ENCODE data around the gene STC2.

STC2 gene

GRCh38 chr5:173282916-173283315, 45.3 kb downstream of the STC2 start:
- no peaks in the 10 kb centered on the region for H3K9me3 ChIP-seq (ENCODE audit: control insufficient read depth, insufficient read depth, low read length)

DNA sequence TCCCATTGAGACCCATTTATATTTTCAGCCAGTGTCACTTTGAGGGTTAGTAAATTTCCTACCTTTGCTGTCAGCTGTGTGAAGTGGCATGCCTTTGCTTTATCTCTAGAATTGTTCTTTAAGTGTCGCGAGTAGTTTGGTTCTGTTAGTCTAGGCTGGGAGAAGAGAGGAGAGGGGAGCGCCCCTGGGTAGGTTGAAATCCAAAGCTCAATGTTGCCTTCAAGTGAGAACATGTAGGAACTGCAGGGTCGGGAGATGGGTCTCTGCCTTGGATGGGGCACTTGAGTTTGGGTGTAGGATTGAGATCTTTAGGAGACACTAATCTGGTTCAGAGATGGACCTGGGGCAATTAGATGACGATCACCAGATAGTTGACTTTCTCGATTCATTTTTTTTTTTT, 46.3 kb downstream of the STC2 start:
- Histone ChIP-seq H3K36me3 (ENCODE audit: control insufficient read depth, low read length) (no peaks in the 10 kb centered on the region), H3K79me2 (ENCODE audit: control insufficient read depth, low read length) (no peaks in the 10 kb centered on the region), H3K9me3 (ENCODE audit: control insufficient read depth, insufficient read depth, low read length) (no peaks in the 10 kb centered on the region), H3K27ac (ENCODE audit: low read depth, low read length) (no peak overlapping the region), H3K9me2 (replicated peaks; ENCODE audit: control insufficient read depth, low read length) (no peaks in the 10 kb centered on the region), H3F3A (ENCODE audit: control insufficient read depth, insufficient read depth) (no peaks in the 10 kb centered on the region), H4K20me1 (ENCODE audit: control insufficient read depth, insufficient read depth, low read depth, low read length) (no peaks in the 10 kb centered on the region; the same call in 1 of the 2 replicates), H3K4me1 (ENCODE audit: control insufficient read depth, low read length) (no peaks in the 10 kb centered on the region), H3K4me2 (ENCODE audit: low read length) (no peak overlapping the region), H3K4me3 (ENCODE audit: low read length) (no peak overlapping the region), H3K27me3 (ENCODE audit: control insufficient read depth, low read length) (peaks cover 10% of the 10 kb centered on the region)
- peak; percentile 35 for TF ChIP-seq CTCF (IDR thresholded peaks at IDR 0.05; ENCODE audit: low read depth, low read length, poor library complexity, severe bottlenecking)
- no peak for TF ChIP-seq EZH2phosphoT487 (IDR thresholded peaks at IDR 0.05; ENCODE audit: borderline replicate concordance, low read length)

More at GRCh38 chr5:173282916-173283315, 45.3 kb downstream of the STC2 start:
- H3K36me3 ChIP-seq (ENCODE audit: control insufficient read depth, low read length) = no peaks in the 10 kb centered on the region
- no peak overlapping the region for H3K4me3 ChIP-seq (ENCODE audit: low read length)
- H3K27ac ChIP-seq (ENCODE audit: low read depth, low read length) = no peak overlapping the region
- peaks cover 10% of the 10 kb centered on the region for H3K27me3 ChIP-seq (ENCODE audit: control insufficient read depth, low read length)
- TF ChIP-seq CTCF (IDR thresholded peaks at IDR 0.05; ENCODE audit: low read depth, low read length, poor library complexity, severe bottlenecking) (no peak), EZH2phosphoT487 (IDR thresholded peaks at IDR 0.05; ENCODE audit: borderline replicate concordance, low read length) (no peak)
- H3K79me2 ChIP-seq (ENCODE audit: control insufficient read depth, low read length) = no peaks in the 10 kb centered on the region
- H4K20me1 ChIP-seq (ENCODE audit: control insufficient read depth, insufficient read depth, low read depth, low read length) = no peaks in the 10 kb centered on the region; the same call in 1 of the 2 replicates
- H3K9me2 ChIP-seq (replicated peaks; ENCODE audit: control insufficient read depth, low read length) = no peaks in the 10 kb centered on the region
- no peaks in the 10 kb centered on the region for H3K4me1 ChIP-seq (ENCODE audit: control insufficient read depth, low read length)
- H3K4me2 ChIP-seq (ENCODE audit: low read length) = no peak overlapping the region
- H3F3A ChIP-seq (ENCODE audit: control insufficient read depth, insufficient read depth) = no peaks in the 10 kb centered on the region

GRCh38 chr5:173279166-173279565, 49.0 kb downstream of the STC2 start:
- H4K20me1 ChIP-seq (ENCODE audit: control insufficient read depth, insufficient read depth, low read depth, low read length) = no peaks in the 10 kb centered on the region; the same call in 1 of the 2 replicates
- H3K9me2 ChIP-seq (replicated peaks; ENCODE audit: control insufficient read depth, low read length) = no peaks in the 10 kb centered on the region
- H3K4me3 ChIP-seq (ENCODE audit: low read length) = no peak overlapping the region
- H3K27ac ChIP-seq (ENCODE audit: low read depth, low read length) = no peak overlapping the region
- no peaks in the 10 kb centered on the region for H3K36me3 ChIP-seq (ENCODE audit: control insufficient read depth, low read length)
- peaks cover 6% of the 10 kb centered on the region for H3K27me3 ChIP-seq (ENCODE audit: control insufficient read depth, low read length)
- H3K4me1 ChIP-seq (ENCODE audit: control insufficient read depth, low read length) = no peaks in the 10 kb centered on the region
- H3F3A ChIP-seq (ENCODE audit: control insufficient read depth, insufficient read depth) = no peaks in the 10 kb centered on the region
- no peak for TF ChIP-seq EZH2phosphoT487 (IDR thresholded peaks at IDR 0.05; ENCODE audit: borderline replicate concordance, low read length)
- no peak for TF ChIP-seq CTCF (IDR thresholded peaks at IDR 0.05; ENCODE audit: low read depth, low read length, poor library complexity, severe bottlenecking)
- H3K9me3 ChIP-seq (ENCODE audit: control insufficient read depth, insufficient read depth, low read length) = no peaks in the 10 kb centered on the region
- H3K4me2 ChIP-seq (ENCODE audit: low read length) = no peak overlapping the region
- H3K79me2 ChIP-seq (ENCODE audit: control insufficient read depth, low read length) = no peaks in the 10 kb centered on the region

All from DOHH2 (cell line).